T-cell (primary cell): Measurements from ENCODE around the gene PSIP1. TPM values are rescaled to one million over a fixed set of nuclear protein-coding genes. Genes with fewer than 3 reads are reported as not detected.
A peak's percentile ranks its signal among the peaks of the same experiment; 100 is the strongest.
"Not testable (repeated sequence)": the region's sequence is repeated elsewhere in the genome, so short reads cannot be mapped to it uniquely, and the experiment has no call there.

Source experiments
- ATAC-seq, 4 experiments: fragments of 200-7000 bp in 3 of 4; fragments of 150-1000 bp in 1 of 4; cut with Tn5 transposase; replicated peaks in 1 of 4; 1 replicate in 3 of 4; 2 replicates in 1 of 4; pipeline ENCODE4 v1.10.0; 2021; ENCODE audit warnings: moderate library complexity in 3 of 4, mild to moderate bottlenecking in 2 of 4, moderate number of reproducible peaks in 1 of 4
- CTCF ChIA-PET, 2 donors: fragments of 300-600 bp; sonication (Branson Sonifier 250); formaldehyde crosslinking; loops; one replicate each; lab custom pipeline; 2022; ENCODE audit warnings: antibody characterized with exemption in 2 of 2; lab: Charles Lee
- POLR2A ChIA-PET, 2 donors: fragments of 300-600 bp; sonication (Branson Sonifier 250); formaldehyde crosslinking; loops; one replicate each; lab custom pipeline; 2022; ENCODE audit warnings: antibody characterized with exemption in 2 of 2; lab: Charles Lee
- DNase-seq, 35 experiments: peaks; one replicate each; pipeline versions ENCODE4 v3.0.0 to v3.0.0-alpha.2; 2013 to 2023
- H3K27ac ChIP-seq: one replicate; pipeline ENCODE4 v1.5.1; 2013; ENCODE audit warnings: low read length
- H3K27me3 ChIP-seq, 2 experiments: replicated peaks in 1 of 2; 1 replicate in 1 of 2; 2 replicates in 1 of 2; pipeline versions ENCODE4 v1.6.1 to v1.7.0; 2013; ENCODE audit warnings: low read length in 1 of 2, mixed read lengths in 1 of 2; ENCODE audit not compliant: control insufficient read depth in 2 of 2, insufficient read depth in 2 of 2; ENCODE audit errors: extremely low read depth in 1 of 2
- H3K36me3 ChIP-seq, 2 donors: 1 replicate in 1 of 2; 2 replicates in 1 of 2; pipeline versions ENCODE4 v1.6.1 to v1.7.0; 2013; ENCODE audit warnings: low read length in 1 of 2; ENCODE audit not compliant: control insufficient read depth in 2 of 2, insufficient read depth in 1 of 2; ENCODE audit errors: extremely low read depth in 1 of 2
- H3K4me1 ChIP-seq, 2 experiments: 1 replicate in 1 of 2; 2 replicates in 1 of 2; pipeline versions ENCODE4 v1.6.1 to v1.7.0; 2013; ENCODE audit warnings: low read length in 2 of 2, mixed read lengths in 1 of 2; ENCODE audit not compliant: insufficient read depth in 2 of 2, control insufficient read depth in 1 of 2; ENCODE audit errors: extremely low read depth in 1 of 2
- H3K4me3 ChIP-seq, 2 donors: 1 replicate in 1 of 2; 2 replicates in 1 of 2; pipeline versions ENCODE4 v1.5.1 to v1.7.0; 2013; ENCODE audit warnings: mild to moderate bottlenecking in 2 of 2, low read length in 1 of 2, moderate library complexity in 1 of 2; ENCODE audit not compliant: control insufficient read depth in 1 of 2; ENCODE audit errors: extremely low read depth in 1 of 2
- H3K9me3 ChIP-seq: 2 replicates; pipeline ENCODE4 v1.7.0; 2013
- H3K27ac Mint-ChIP-seq, 2 donors: one replicate each; pipeline ENCODE4 v1.8.0; 2020 to 2021; ENCODE audit warnings: mild to moderate bottlenecking in 2 of 2, mixed read lengths in 2 of 2
- H3K27me3 Mint-ChIP-seq, 2 donors: one replicate each; pipeline ENCODE4 v1.8.0; 2021 to 2022; ENCODE audit warnings: mixed read lengths in 2 of 2
- H3K36me3 Mint-ChIP-seq: one replicate; pipeline ENCODE4 v1.8.0; 2021; ENCODE audit warnings: mixed read lengths
- H3K4me1 Mint-ChIP-seq, 3 donors: one replicate each; pipeline ENCODE4 v1.8.0; 2020 to 2022; ENCODE audit warnings: mixed read lengths in 3 of 3, mild to moderate bottlenecking in 1 of 3
- H3K4me3 Mint-ChIP-seq, 3 donors: one replicate each; pipeline ENCODE4 v1.8.0; 2020 to 2022; ENCODE audit warnings: mild to moderate bottlenecking in 3 of 3, mixed read lengths in 3 of 3, moderate library complexity in 3 of 3
- H3K9me3 Mint-ChIP-seq, 3 donors: one replicate each; pipeline ENCODE4 v1.8.0; 2020 to 2022; ENCODE audit warnings: mixed read lengths in 3 of 3
- WGBS: methylation state at CpG from one replicate; pipeline ENCODE4 v1.1.5; 2013; ENCODE audit warnings: missing lambda C conversion rate; ENCODE audit not compliant: insufficient coverage; 5-methylcytosine and 5-hydroxymethylcytosine counted together
- total RNA-seq, 35 experiments: library from RNA in 6 of 35; stranded (reverse) in 6 of 35; fragments of 120-200 nt in 1 of 35; gene quantifications; one replicate each; pipeline versions ENCODE4 v1.2.1 to v1.2.4 and lab custom pipeline; 2013 to 2026

Gene PSIP1
- total RNA-seq, 5 donors from 2014 or later (not counting 1 experiment from before 2014, with no cell fraction given): 125 to 140 (median 132) TPM

DNA sequence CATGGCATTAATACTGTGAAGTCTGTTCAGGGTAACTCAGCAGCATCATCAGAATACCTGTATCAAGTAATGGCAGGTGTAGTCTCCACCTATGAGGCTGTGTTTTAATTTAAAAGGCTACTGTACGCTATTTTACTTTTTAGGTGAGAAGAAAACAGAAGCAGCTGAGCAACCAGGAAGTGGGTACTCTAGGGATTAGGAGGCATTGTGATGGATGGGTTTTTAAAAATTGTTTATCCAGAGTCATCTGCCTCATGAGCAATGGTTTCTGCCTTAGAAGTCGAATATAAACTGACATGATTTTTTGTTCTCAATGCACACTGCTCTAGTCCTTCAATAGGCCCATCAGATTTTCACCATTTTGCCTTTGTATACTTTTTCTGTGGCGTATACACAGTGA is 42.6 kb downstream of the PSIP1 start:
- no CpG with 5 or more reads among the region's 3 CpGs for WGBS
- ChIA-PET CTCF (no interaction called here), POLR2A (interaction anchor here in 1 of 2 donors (0.7 kb wide), 1 partner anchor 24 kb away, joined by 6 read pairs; no protein-coding TSS in a partner anchor)
- Histone ChIP-seq H3K9me3 (no peaks in the 10 kb centered on the region), H3K4me1 (no peaks in the 10 kb centered on the region), H3K27ac (no peak overlapping the region), H3K36me3 (peaks cover 0 to 70% of the 10 kb centered on the region in 2 donors), H3K27me3 (no peaks in the 10 kb centered on the region), H3K4me3 (no peak overlapping the region)
- H3K27me3 Mint-ChIP-seq: no peaks in the 10 kb centered on the region
- H3K4me3 Mint-ChIP-seq: no peak overlapping the region
- H3K36me3 Mint-ChIP-seq: peaks cover 41% of the 10 kb centered on the region
- DNase-seq (no peak), ATAC-seq (no peak)
- no peaks in the 10 kb centered on the region for H3K9me3 Mint-ChIP-seq
- peaks cover 4 to 14% (median 4%) of the 10 kb centered on the region in 3 donors for H3K4me1 Mint-ChIP-seq
- no peak overlapping the region for H3K27ac Mint-ChIP-seq

DNA sequence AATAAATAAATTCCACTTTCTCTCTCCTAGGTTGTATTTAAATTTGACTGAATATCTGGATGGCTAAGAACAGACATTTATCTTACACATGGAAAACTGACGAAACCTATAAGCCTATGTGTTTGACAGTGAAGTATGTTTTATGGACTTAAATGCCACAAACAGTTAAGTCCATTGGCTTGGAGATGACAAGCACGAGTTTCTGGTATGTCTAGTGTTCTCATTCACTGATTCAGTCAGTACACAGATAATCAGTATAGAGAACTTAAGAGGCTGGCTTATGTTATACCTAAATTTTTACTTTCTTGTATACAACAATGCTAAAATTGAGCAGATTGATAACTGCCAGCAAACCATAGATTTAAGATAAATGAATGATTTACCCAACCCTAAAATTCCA is 49.2 kb downstream of the PSIP1 start:
- peaks cover 4 to 46% of the 10 kb centered on the region in 2 donors for H3K36me3 ChIP-seq
- no CpG with 5 or more reads among the region's 2 CpGs for WGBS
- POLR2A ChIA-PET: no interaction called here

DNA sequence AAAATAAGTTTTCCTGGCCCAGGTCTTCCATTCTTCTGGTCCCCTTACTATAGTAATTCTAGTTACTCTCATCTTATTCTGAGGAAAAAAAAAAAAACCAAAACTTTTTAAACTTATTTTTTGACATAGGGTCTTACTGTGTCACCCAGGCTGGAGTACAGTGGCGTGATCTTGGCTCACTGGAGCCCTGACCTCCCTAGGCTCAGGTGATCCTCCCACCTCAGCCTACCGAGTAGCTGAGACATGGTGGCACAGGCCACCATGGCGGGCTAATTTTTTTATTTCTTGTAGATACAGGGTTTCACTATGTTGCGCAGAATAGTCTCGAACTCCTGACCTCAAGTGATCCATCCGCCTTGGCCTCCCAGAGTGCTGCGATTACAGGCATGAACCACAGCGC is 49.7 kb downstream of the PSIP1 start:
- H3K27me3 Mint-ChIP-seq: no peaks in the 10 kb centered on the region
- Histone ChIP-seq H3K27ac (no peak overlapping the region), H3K27me3 (no peaks in the 10 kb centered on the region), H3K4me1 (no peaks in the 10 kb centered on the region), H3K9me3 (no peaks in the 10 kb centered on the region), H3K4me3 (no peak overlapping the region), H3K36me3 (peaks cover 4 to 41% of the 10 kb centered on the region in 2 donors)
- H3K9me3 Mint-ChIP-seq: no peaks in the 10 kb centered on the region
- ATAC-seq (no peak), DNase-seq (no peak)
- no peaks in the 10 kb centered on the region for H3K4me1 Mint-ChIP-seq
- ChIA-PET POLR2A (interaction anchor here in 1 of 2 donors (0.7 kb wide), 1 partner anchor 43 kb away, joined by 3 read pairs; no protein-coding TSS in a partner anchor), CTCF (interaction anchor here in 1 of 2 donors (0.7 kb wide), 1 partner anchor 19 kb away, joined by 3 read pairs; no protein-coding TSS in a partner anchor)
- H3K4me3 Mint-ChIP-seq: no peak overlapping the region
- no peak overlapping the region for H3K27ac Mint-ChIP-seq
- peaks cover 23% of the 10 kb centered on the region for H3K36me3 Mint-ChIP-seq
- 100% methylated on average over 2 of the region's 8 CpGs for WGBS

More for the DNA sequence above, 49.2 kb downstream of the PSIP1 start:
- no peaks in the 10 kb centered on the region for H3K4me1 ChIP-seq
- ATAC-seq: no peak
- Mint-ChIP-seq H3K36me3 (peaks cover 28% of the 10 kb centered on the region), H3K27ac (no peak overlapping the region), H3K4me1 (no peaks in the 10 kb centered on the region), H3K27me3 (no peaks in the 10 kb centered on the region), H3K4me3 (no peak overlapping the region), H3K9me3 (no peaks in the 10 kb centered on the region)
- no peak overlapping the region for H3K4me3 ChIP-seq
- DNase-seq: no peak
- no peak overlapping the region for H3K27ac ChIP-seq
- H3K27me3 ChIP-seq: no peaks in the 10 kb centered on the region
- CTCF ChIA-PET: no interaction called here
- no peaks in the 10 kb centered on the region for H3K9me3 ChIP-seq

DNA sequence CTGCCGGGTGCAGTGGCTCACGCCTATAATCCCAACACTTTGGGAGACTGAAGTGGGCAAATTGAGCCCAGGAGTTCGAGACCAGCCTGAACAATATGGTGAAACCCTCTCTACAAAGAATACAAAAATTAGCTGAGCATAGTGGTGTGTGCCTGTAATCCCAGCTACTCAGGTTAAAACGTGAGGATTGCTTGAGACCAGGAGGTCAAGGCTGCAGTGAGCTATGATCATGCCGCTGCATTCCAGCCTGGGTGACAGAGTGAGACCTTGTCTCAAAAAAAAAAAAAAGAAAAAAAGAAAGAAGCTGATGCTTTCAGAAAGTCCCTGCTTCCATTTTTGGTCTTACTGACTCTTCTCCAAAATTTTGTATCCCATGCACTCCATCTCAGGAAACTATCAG is 56.8 kb downstream of the PSIP1 start:
- H3K4me1 ChIP-seq: no peaks in the 10 kb centered on the region
- Mint-ChIP-seq H3K4me1 (no peaks in the 10 kb centered on the region), H3K4me3 (no peak overlapping the region), H3K36me3 (peaks cover 32% of the 10 kb centered on the region), H3K27me3 (no peaks in the 10 kb centered on the region), H3K27ac (no peak overlapping the region), H3K9me3 (no peaks in the 10 kb centered on the region)
- H3K4me3 ChIP-seq: no peak overlapping the region
- H3K36me3 ChIP-seq: peaks cover 3 to 52% of the 10 kb centered on the region in 2 donors
- H3K9me3 ChIP-seq: no peaks in the 10 kb centered on the region
- no peaks in the 10 kb centered on the region for H3K27me3 ChIP-seq
- ChIA-PET POLR2A (no interaction called here), CTCF (interaction anchor here in 1 of 2 donors (0.5 kb wide), 1 partner anchor 19 kb away, joined by 4 read pairs; no protein-coding TSS in a partner anchor)
- no peak for DNase-seq
- WGBS: 90% methylated on average over 2 of the region's 5 CpGs
- H3K27ac ChIP-seq: no peak overlapping the region
- ATAC-seq: no peak

DNA sequence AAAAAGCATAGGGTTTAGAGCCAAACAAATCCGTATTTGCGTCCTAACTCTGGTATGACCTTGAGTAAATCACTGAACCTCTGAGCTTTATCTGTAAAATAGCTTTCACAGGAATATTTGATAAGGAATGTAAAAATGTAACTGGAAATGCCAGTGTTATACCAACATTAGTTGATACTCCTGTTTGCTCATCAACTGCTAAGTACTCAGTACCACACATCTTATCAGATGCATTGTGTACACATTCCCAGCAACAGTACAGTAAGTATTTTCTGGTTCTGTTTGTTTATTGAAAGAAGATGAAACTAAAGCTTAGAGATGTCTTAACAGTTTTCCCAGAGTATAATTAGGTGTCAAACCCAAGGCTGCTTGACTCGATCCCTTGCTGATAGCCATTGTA is 66.6 kb downstream of the PSIP1 start:
- CTCF ChIA-PET: interaction anchor here in 1 of 2 donors (0.6 kb wide), 1 partner anchor 11 kb away, joined by 4 read pairs; no protein-coding TSS in a partner anchor
- H3K27me3 Mint-ChIP-seq: no peaks in the 10 kb centered on the region
- no peak overlapping the region for H3K27ac ChIP-seq
- WGBS: 80% methylated on average over 1 of the region's 3 CpGs
- no peak for ATAC-seq
- DNase-seq: no peak
- peak overlapping the region in 1 of 2 donors; percentile 16 for H3K27ac Mint-ChIP-seq
- H3K4me1 ChIP-seq: no peaks in the 10 kb centered on the region
- H3K4me1 Mint-ChIP-seq: peaks cover 3 to 7% (median 6%) of the 10 kb centered on the region in 3 donors
- H3K4me3 Mint-ChIP-seq: no peak overlapping the region
- H3K27me3 ChIP-seq: no peaks in the 10 kb centered on the region
- H3K9me3 Mint-ChIP-seq: no peaks in the 10 kb centered on the region
- H3K9me3 ChIP-seq: no peaks in the 10 kb centered on the region
- POLR2A ChIA-PET: interaction anchor here in 1 of 2 donors (0.5 kb wide), 1 partner anchor 254 kb away, joined by 3 read pairs; no protein-coding TSS in a partner anchor
- no peak overlapping the region for H3K4me3 ChIP-seq
- peaks cover 70% of the 10 kb centered on the region for H3K36me3 Mint-ChIP-seq
- H3K36me3 ChIP-seq: peaks cover 11 to 59% of the 10 kb centered on the region in 2 donors

DNA sequence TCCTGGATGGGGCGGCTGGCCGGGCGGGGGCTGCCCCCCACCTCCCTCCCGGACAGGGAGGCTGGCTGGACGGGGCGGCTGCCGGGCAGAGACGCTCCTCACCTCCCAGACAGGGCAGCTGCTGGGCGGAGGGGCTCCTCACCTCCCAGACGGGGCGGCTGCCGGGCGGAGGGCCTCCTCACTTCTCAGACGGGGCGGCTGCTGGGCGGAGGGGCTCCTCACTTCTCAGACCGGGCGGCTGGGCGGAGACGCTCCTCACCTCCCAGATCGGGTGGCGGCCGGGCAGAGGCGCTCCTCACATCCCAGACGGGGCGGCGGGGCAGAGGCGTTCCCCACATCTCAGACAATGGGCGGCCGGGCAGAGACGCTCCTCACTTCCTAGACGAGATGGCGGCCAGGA is 68.5 kb downstream of the PSIP1 start:
- POLR2A ChIA-PET: not testable (repeated sequence)
- H3K36me3 ChIP-seq: peaks cover 11 to 47% of the 10 kb centered on the region in 2 donors

More for the DNA sequence above, 68.5 kb downstream of the PSIP1 start:
- WGBS: 100% methylated on average over 7 of the region's 33 CpGs
- H3K27me3 ChIP-seq, H3K4me1 ChIP-seq, H3K27me3 Mint-ChIP-seq, DNase-seq, ATAC-seq, H3K27ac Mint-ChIP-seq, H3K27ac ChIP-seq, H3K9me3 ChIP-seq, H3K4me3 ChIP-seq, H3K9me3 Mint-ChIP-seq, H3K4me3 Mint-ChIP-seq, CTCF ChIA-PET: not testable (repeated sequence)
- Mint-ChIP-seq H3K4me1 (peaks cover 17 to 24% (median 21%) of the 10 kb centered on the region in 3 donors), H3K36me3 (peaks cover 73% of the 10 kb centered on the region)
